ENCODE measurements around the gene TRIOBP.

TRIOBP gene

GRCh38 chr22:37807410-37808293 is 110.8 kb downstream of the TRIOBP start, which contains the start of gene GCAT:
Gene GCAT (plus strand): TSS chr22:37807934. CDS start chr22:37807968, 34 bp downstream.
- FAIRE-seq = no peak

GRCh38 chr22:37808294-37808657 is 111.4 kb downstream of the TRIOBP start:
- FAIRE-seq = no peak

GRCh38 chr22:37809672-37810333 is 113.0 kb downstream of the TRIOBP start:
- no peak for FAIRE-seq

GRCh38 chr22:37811867-37812266 is 115.0 kb downstream of the TRIOBP start:
- FAIRE-seq = no peak

GRCh38 chr22:37812869-37813678 is 116.2 kb downstream of the TRIOBP start:
- FAIRE-seq = no peak

- no peak for FAIRE-seq
These were observed 118.7 kb downstream of the TRIOBP start for GRCh38 chr22:37815593-37815992.

GRCh38 chr22:37816543-37817180 is 119.8 kb downstream of the TRIOBP start:
- no peak for FAIRE-seq

- no peak for FAIRE-seq
These were observed 121.0 kb downstream of the TRIOBP start for GRCh38 chr22:37817705-37818408.

- no peak for FAIRE-seq
These were observed 121.7 kb downstream of the TRIOBP start for GRCh38 chr22:37818409-37819104.

- FAIRE-seq = no peak
These were observed 122.2 kb downstream of the TRIOBP start for GRCh38 chr22:37819105-37819433.

GRCh38 chr22:37820350-37820749 is 123.5 kb downstream of the TRIOBP start:
- FAIRE-seq = no peak

- FAIRE-seq = no peak
These were observed 125.4 kb downstream of the TRIOBP start for GRCh38 chr22:37822079-37822833.

- no peak for FAIRE-seq
These were observed 126.5 kb downstream of the TRIOBP start, which contains the start of gene GALR3 for GRCh38 chr22:37823134-37823985. Gene GALR3 (plus strand): TSS chr22:37823382. CDS start chr22:37823407, 25 bp downstream.

- no peak for FAIRE-seq
These were observed 128.1 kb downstream of the TRIOBP start for GRCh38 chr22:37824674-37825641.

All from colon (tissue), 2 donors.